H54 (cell line): ENCODE measurements around the gene CIAO2B.

Source experiments
- DNase-seq: peaks from one replicate; pipeline ENCODE4 v3.0.0; 2011; ENCODE audit warnings: low spot score, mixed read lengths; ENCODE audit not compliant: insufficient read length
- FAIRE-seq: peaks from 3 replicates; lab custom pipeline; 2011; peaks lifted over from hg19 to GRCh38; lab: Jason Lieb, UNC
- POLR2A ChIP-seq: IDR thresholded peaks from 2 replicates; pipeline ENCODE4 v1.6.1; 2011; ENCODE audit warnings: low read depth, mild to moderate bottlenecking, low read length

The CIAO2B gene

DNA sequence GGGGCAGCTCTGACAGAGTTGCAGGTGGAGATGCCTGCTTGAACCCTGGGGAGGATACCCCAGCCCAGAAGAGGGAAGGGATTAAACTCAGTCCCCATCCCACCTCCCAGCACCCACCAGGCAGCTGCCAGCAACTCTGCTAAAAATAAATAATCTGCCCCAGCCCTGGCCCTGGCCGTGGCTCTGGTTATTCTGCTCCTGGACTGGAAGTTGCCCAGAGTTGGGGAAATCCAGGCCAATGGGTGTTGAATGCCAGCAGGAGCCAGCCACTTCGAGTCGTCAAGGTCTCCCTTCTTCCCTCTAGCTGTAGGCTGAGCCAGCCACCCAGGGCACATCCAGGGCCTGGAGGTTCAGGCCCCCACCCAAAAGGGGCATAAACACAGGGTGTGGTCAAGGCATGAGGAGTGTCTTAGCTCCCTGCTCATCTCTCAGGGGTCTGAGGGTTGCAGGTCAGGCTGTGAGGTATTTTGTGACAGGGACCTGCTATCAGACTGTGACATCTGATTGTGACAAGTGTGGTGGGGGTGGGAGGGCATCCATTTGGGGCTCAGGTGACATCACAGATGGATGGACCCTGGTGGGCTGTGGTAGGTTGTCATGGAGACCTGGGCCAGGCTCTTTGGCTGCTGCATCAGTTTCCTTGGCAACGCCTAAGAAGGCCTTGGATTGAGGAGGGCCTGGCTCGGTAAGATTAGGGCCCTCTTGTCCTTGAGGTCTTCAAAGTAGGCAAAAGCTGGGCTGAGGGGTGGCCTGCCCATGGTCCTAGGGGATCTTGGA lies 7.8 kb downstream of the CIAO2B start:
- no peak for DNase-seq
- no peak for TF ChIP-seq POLR2A
- FAIRE-seq = no peak

- DNase-seq (no peak), FAIRE-seq (no peak)
- TF ChIP-seq POLR2A = no peak
Measured at GRCh38 chr16:66925322-66925840, 8.8 kb downstream of the CIAO2B start, which contains the start of gene RRAD. RRAD (minus strand) TSS chr16:66925535; CDS start chr16:66925179, 356 bp downstream.

- no peak for FAIRE-seq
- DNase-seq = no peak
- no peak for TF ChIP-seq POLR2A
Measured at GRCh38 chr16:66924527-66925321, 9.5 kb downstream of the CIAO2B start.

DNA sequence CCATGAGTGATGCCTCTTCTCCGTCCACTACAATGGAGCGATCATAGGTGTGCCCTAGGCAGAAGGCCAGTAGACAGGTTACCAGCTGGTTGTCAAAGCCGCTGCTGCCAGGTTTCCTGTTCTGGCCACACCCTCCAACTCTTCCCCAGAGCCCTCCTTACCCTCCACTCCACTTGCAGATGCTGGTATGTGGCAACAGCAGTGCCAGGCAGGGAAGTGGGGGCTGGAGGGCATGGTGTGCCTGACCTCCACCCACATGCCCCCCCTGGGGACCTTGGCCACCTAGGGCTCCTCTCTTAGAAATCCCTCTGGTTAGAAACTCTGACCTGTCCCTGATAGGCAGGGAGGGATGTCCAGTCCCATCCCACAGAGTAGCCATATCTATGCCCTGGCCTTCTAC lies 10.3 kb downstream of the CIAO2B start:
- DNase-seq (no peak), FAIRE-seq (no peak)
- no peak for TF ChIP-seq POLR2A

- no peak for DNase-seq
- no peak for TF ChIP-seq POLR2A
- FAIRE-seq = no peak
Measured at GRCh38 chr16:66923247-66923731, 10.9 kb downstream of the CIAO2B start.

GRCh38 chr16:66921729-66922450 lies 12.3 kb downstream of the CIAO2B start:
- TF ChIP-seq POLR2A = no peak
- no peak for FAIRE-seq

DNA sequence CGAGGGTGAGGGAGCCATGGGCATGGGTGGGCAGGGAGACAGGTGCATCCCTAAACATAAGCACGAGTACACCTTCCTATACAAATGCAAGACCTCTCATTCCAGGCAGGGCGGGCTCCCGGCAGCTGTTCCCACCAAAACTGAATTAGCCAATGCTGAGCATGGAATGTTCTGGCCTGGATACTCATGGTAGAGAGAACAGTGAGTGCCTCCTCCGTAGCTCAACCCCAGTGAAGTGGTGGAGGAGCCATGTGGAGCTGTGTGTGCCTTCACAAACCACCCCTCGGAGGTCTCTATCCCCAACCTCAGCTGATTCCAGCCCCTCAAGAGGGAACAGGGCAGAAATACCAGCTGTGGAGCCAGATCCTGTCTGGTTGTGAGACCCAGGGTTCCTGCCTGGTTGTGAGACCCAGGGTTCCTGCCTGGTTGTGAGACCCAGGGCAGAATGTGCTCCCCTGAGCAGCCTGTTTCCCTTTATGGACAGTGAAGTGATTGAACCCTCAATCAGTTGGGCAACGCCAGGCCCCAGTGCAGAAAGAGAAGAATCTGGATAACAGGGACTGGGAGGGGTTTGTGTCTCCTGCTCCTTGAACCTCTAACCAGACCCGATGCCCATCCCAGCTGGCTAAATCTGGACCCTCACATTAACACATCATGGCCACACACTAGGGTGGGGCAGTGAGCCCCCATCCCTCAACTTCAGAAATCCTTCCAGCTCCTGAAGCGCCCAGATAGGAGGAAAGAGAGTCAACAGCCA lies 13.1 kb downstream of the CIAO2B start:
- FAIRE-seq = no peak

More at GRCh38 chr16:66921729-66922450, 12.3 kb downstream of the CIAO2B start:
- DNase-seq = no peak

GRCh38 chr16:66920299-66920590 lies 14.0 kb downstream of the CIAO2B start:
- DNase-seq (no peak), FAIRE-seq (no peak)
- no peak for TF ChIP-seq POLR2A

More for the DNA sequence above, 13.1 kb downstream of the CIAO2B start:
- TF ChIP-seq POLR2A = no peak
- DNase-seq = no peak

GRCh38 chr16:66919569-66920298 lies 14.5 kb downstream of the CIAO2B start:
- DNase-seq (no peak), FAIRE-seq (no peak)
- TF ChIP-seq POLR2A = no peak

- DNase-seq (no peak), FAIRE-seq (no peak)
- TF ChIP-seq POLR2A = no peak
Measured at GRCh38 chr16:66918803-66919568, 15.2 kb downstream of the CIAO2B start, which contains the start of gene CDH16. CDH16 (minus strand) TSS chr16:66918885; CDS start chr16:66918065, 820 bp downstream.

DNA sequence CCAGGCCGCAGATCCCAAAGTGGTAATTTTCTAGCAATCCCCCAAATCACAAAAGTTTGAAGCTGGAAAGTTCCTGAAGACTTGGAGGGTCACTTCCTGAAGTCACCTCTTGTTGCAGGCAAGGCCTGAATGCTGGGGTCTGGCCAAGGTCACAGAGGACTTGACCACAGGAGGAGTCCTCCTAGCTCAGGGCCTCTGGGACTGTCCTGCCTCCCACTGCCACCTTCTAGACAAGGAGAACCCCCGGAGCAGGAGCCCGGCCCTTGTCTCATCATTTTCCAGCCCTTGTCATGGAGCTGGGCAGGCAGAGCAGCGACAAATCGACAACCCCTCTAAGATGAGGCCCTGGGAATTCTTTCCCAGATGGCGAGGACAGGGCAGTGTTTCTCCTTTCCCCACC lies 15.8 kb downstream of the CIAO2B start:
- no peak for DNase-seq
- no peak for FAIRE-seq
- TF ChIP-seq POLR2A = no peak
